Measurements from ENCODE around the gene CLTA.
A peak's percentile ranks its signal among the peaks of the same experiment; 100 is the strongest.

The CLTA gene

GRCh38 chr9:36249189-36249588, 58.5 kb downstream of the CLTA start:
- DNase-seq: no peak

GRCh38 chr9:36250079-36250478, 59.4 kb downstream of the CLTA start:
- no peak for DNase-seq

GRCh38 chr9:36251428-36251827, 60.7 kb downstream of the CLTA start:
- no peak for DNase-seq

DNA sequence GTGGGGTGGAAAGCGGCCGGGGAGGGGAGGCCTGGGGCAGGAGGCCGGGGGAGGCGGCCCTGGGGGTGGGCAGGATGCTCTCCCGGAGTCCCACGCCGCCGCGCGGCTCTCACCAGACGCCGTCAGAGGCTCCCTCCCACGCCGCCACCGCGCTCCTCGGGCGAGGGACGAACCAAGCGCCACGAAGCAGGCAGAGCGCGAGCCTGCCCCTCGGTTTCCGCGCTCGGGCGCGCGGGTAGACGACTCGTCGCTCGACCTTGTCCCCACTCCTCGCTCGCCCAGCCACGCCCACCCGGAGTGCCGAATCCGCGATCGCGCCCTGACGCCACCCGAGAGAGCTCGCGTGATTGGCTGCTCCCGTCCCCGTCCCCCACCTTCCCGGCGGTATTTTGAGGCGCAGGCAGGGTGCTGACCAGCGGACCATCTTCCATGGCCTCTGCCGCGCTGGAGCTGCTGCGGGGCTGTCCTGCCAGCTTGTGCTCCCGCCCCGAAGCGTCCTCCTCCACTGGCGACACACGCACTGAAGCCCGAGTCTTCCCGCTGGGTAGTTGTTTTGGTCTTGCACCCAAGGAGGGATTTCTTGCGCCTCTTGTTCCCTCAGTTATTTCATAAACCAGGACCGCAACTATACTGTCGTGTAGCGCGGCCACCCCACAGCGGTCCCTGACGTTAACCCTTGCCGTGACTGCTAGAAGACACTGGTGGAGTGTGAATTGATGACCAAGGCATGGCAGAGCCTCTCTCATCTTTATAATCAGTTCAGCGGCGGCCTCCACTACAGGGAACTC, 67.7 kb downstream of the CLTA start, which contains the start of gene GNE:
Gene GNE, minus strand, starts transcription at position 241 of the 788 bp plus-strand sequence. CDS start 9,093 bp downstream, outside the sequence.
- peak; percentile 30 to 33 for DNase-seq

GRCh38 chr9:36258996-36259533, 68.3 kb downstream of the CLTA start:
- no peak for DNase-seq

All from Kasumi-1 (cell line).